ENCODE results near the gene PFN1. TPM values are rescaled to one million over a fixed set of nuclear protein-coding genes. Genes with fewer than 3 reads are reported as not detected.
"Not testable (repeated sequence)": the region's sequence is repeated elsewhere in the genome, so short reads cannot be mapped to it uniquely, and the experiment has no call there.

The PFN1 gene
- total RNA-seq, 1 experiment from 2014 or later: 748 TPM

- no peak overlapping the region for H3K9ac ChIP-seq (ENCODE audit: low read length)
- no peaks in the 10 kb centered on the region for H3K27me3 ChIP-seq (ENCODE audit: low read length)
- H3K79me2 ChIP-seq (ENCODE audit: low read length): no peaks in the 10 kb centered on the region
- no peaks in the 10 kb centered on the region for H3K9me3 ChIP-seq (ENCODE audit: low read length)
- no peaks in the 10 kb centered on the region for H3K36me3 ChIP-seq (ENCODE audit: insufficient read depth, low read length)
- no peaks in the 10 kb centered on the region for H4K20me1 ChIP-seq (ENCODE audit: insufficient read depth, low read depth, low read length)
- H2AFZ ChIP-seq (ENCODE audit: low read length): no peak overlapping the region
- H3K27ac ChIP-seq (ENCODE audit: low read length): no peak overlapping the region
- H3K4me3 ChIP-seq (ENCODE audit: low read length): no peak overlapping the region
- H3K4me2 ChIP-seq (ENCODE audit: low read depth, low read length, poor library complexity, severe bottlenecking): no peak overlapping the region
- peak; percentile 88 for DNase-seq
- no peaks in the 10 kb centered on the region for H3K9me2 ChIP-seq (replicated peaks; ENCODE audit: insufficient read depth, low read length)
- 0 out of 2 replicates have a peak, but pooled peaks cover 2% of the 10 kb centered on the region for H3K4me1 ChIP-seq (ENCODE audit: low read length)
Observed at GRCh38 chr17:4908711-4909496, 39.4 kb downstream of the PFN1 start.

- Histone ChIP-seq H3K9me2 (replicated peaks; ENCODE audit: insufficient read depth, low read length) (no peaks in the 10 kb centered on the region), H4K20me1 (ENCODE audit: insufficient read depth, low read depth, low read length) (no peaks in the 10 kb centered on the region), H3K9me3 (ENCODE audit: low read length) (no peaks in the 10 kb centered on the region), H3K4me2 (ENCODE audit: low read depth, low read length, poor library complexity, severe bottlenecking) (no peak overlapping the region), H3K9ac (ENCODE audit: low read length) (no peak overlapping the region), H3K4me1 (ENCODE audit: low read length) (peaks cover 5% of the 10 kb centered on the region), H2AFZ (ENCODE audit: low read length) (no peak overlapping the region), H3K79me2 (ENCODE audit: low read length) (no peaks in the 10 kb centered on the region), H3K27me3 (ENCODE audit: low read length) (no peaks in the 10 kb centered on the region), H3K36me3 (ENCODE audit: insufficient read depth, low read length) (no peaks in the 10 kb centered on the region), H3K27ac (ENCODE audit: low read length) (no peak overlapping the region), H3K4me3 (ENCODE audit: low read length) (no peak overlapping the region)
- DNase-seq: no peak
Observed at GRCh38 chr17:4908301-4908700, 40.0 kb downstream of the PFN1 start.

GRCh38 chr17:4906642-4907041, 41.7 kb downstream of the PFN1 start:
- not testable (repeated sequence) for H3K9ac ChIP-seq (ENCODE audit: low read length); H3K27ac ChIP-seq (ENCODE audit: low read length); H3K4me2 ChIP-seq (ENCODE audit: low read depth, low read length, poor library complexity, severe bottlenecking); H3K9me3 ChIP-seq (ENCODE audit: low read length); H3K4me3 ChIP-seq (ENCODE audit: low read length); H3K27me3 ChIP-seq (ENCODE audit: low read length); H3K9me2 ChIP-seq (replicated peaks; ENCODE audit: insufficient read depth, low read length); H3K79me2 ChIP-seq (ENCODE audit: low read length); H3K36me3 ChIP-seq (ENCODE audit: insufficient read depth, low read length); H4K20me1 ChIP-seq (ENCODE audit: insufficient read depth, low read depth, low read length); H2AFZ ChIP-seq (ENCODE audit: low read length); DNase-seq
- peaks cover 10% of the 10 kb centered on the region for H3K4me1 ChIP-seq (ENCODE audit: low read length)

GRCh38 chr17:4903051-4903818, 45.1 kb downstream of the PFN1 start, which contains the start of gene CHRNE:
Gene CHRNE, minus strand, starts transcription at chr17:4903098. Its CDS starts 35 bp downstream, at chr17:4903063.
- H2AFZ ChIP-seq (ENCODE audit: low read length): no peak within 1 kb of the TSS

GRCh38 chr17:4902540-4902939, 45.8 kb downstream of the PFN1 start:
- no peak for DNase-seq
- H3K4me1 ChIP-seq (ENCODE audit: low read length): peaks cover 8% of the 10 kb centered on the region

More at GRCh38 chr17:4903051-4903818, 45.1 kb downstream of the PFN1 start, which contains the start of gene CHRNE:
- H3K4me3 ChIP-seq (ENCODE audit: low read length): no peak within 1 kb of the TSS
- H3K9me2 ChIP-seq (replicated peaks; ENCODE audit: insufficient read depth, low read length): no peaks in the 10 kb centered on the region
- H4K20me1 ChIP-seq (ENCODE audit: insufficient read depth, low read depth, low read length): 0 out of 2 replicates have a peak, but pooled peaks cover 5% of the 10 kb centered on the region
- no peaks in the 10 kb centered on the region for H3K27me3 ChIP-seq (ENCODE audit: low read length)
- H3K9ac ChIP-seq (ENCODE audit: low read length): no peak within 1 kb of the TSS
- peak; percentile 89 for DNase-seq
- no peak within 1 kb of the TSS for H3K27ac ChIP-seq (ENCODE audit: low read length)
- H3K9me3 ChIP-seq (ENCODE audit: low read length): no peaks in the 10 kb centered on the region
- no peaks in the 10 kb centered on the region for H3K79me2 ChIP-seq (ENCODE audit: low read length)
- H3K4me2 ChIP-seq (ENCODE audit: low read depth, low read length, poor library complexity, severe bottlenecking): no peak within 1 kb of the TSS
- no peaks in the 10 kb centered on the region; the same call in 1 of the 2 replicates for H3K36me3 ChIP-seq (ENCODE audit: insufficient read depth, low read length)
- peaks cover 8% of the 10 kb centered on the region for H3K4me1 ChIP-seq (ENCODE audit: low read length)

GRCh38 chr17:4901648-4902344, 46.5 kb downstream of the PFN1 start:
- no peak overlapping the region for H3K27ac ChIP-seq (ENCODE audit: low read length)
- no peaks in the 10 kb centered on the region for H3K79me2 ChIP-seq (ENCODE audit: low read length)
- H3K4me3 ChIP-seq (ENCODE audit: low read length): no peak overlapping the region
- H3K36me3 ChIP-seq (ENCODE audit: insufficient read depth, low read length): no peaks in the 10 kb centered on the region; the same call in 1 of the 2 replicates
- no peaks in the 10 kb centered on the region for H3K27me3 ChIP-seq (ENCODE audit: low read length)
- peaks cover 8% of the 10 kb centered on the region for H3K4me1 ChIP-seq (ENCODE audit: low read length)
- 0 out of 2 replicates have a peak, but pooled peaks cover 5% of the 10 kb centered on the region for H4K20me1 ChIP-seq (ENCODE audit: insufficient read depth, low read depth, low read length)
- DNase-seq: no peak
- no peak overlapping the region for H3K4me2 ChIP-seq (ENCODE audit: low read depth, low read length, poor library complexity, severe bottlenecking)
- no peaks in the 10 kb centered on the region for H3K9me2 ChIP-seq (replicated peaks; ENCODE audit: insufficient read depth, low read length)
- no peaks in the 10 kb centered on the region for H3K9me3 ChIP-seq (ENCODE audit: low read length)
- no peak overlapping the region for H3K9ac ChIP-seq (ENCODE audit: low read length)
- no peak overlapping the region for H2AFZ ChIP-seq (ENCODE audit: low read length)

More at GRCh38 chr17:4902540-4902939, 45.8 kb downstream of the PFN1 start:
- H3K79me2 ChIP-seq (ENCODE audit: low read length): no peaks in the 10 kb centered on the region
- no peak overlapping the region for H2AFZ ChIP-seq (ENCODE audit: low read length)
- H3K9me3 ChIP-seq (ENCODE audit: low read length): no peaks in the 10 kb centered on the region
- H3K27ac ChIP-seq (ENCODE audit: low read length): no peak overlapping the region
- no peak overlapping the region for H3K4me3 ChIP-seq (ENCODE audit: low read length)
- H3K4me2 ChIP-seq (ENCODE audit: low read depth, low read length, poor library complexity, severe bottlenecking): no peak overlapping the region
- 0 out of 2 replicates have a peak, but pooled peaks cover 5% of the 10 kb centered on the region for H4K20me1 ChIP-seq (ENCODE audit: insufficient read depth, low read depth, low read length)
- H3K36me3 ChIP-seq (ENCODE audit: insufficient read depth, low read length): no peaks in the 10 kb centered on the region; the same call in 1 of the 2 replicates
- no peaks in the 10 kb centered on the region for H3K9me2 ChIP-seq (replicated peaks; ENCODE audit: insufficient read depth, low read length)
- H3K9ac ChIP-seq (ENCODE audit: low read length): no peak overlapping the region
- no peaks in the 10 kb centered on the region for H3K27me3 ChIP-seq (ENCODE audit: low read length)

GRCh38 chr17:4901108-4901647, 47.2 kb downstream of the PFN1 start:
- no peak for DNase-seq
- no peak overlapping the region for H3K4me2 ChIP-seq (ENCODE audit: low read depth, low read length, poor library complexity, severe bottlenecking)
- no peak overlapping the region for H3K4me3 ChIP-seq (ENCODE audit: low read length)
- no peaks in the 10 kb centered on the region for H3K9me3 ChIP-seq (ENCODE audit: low read length)
- no peak overlapping the region for H3K9ac ChIP-seq (ENCODE audit: low read length)
- peaks cover 8% of the 10 kb centered on the region for H3K4me1 ChIP-seq (ENCODE audit: low read length)
- H3K27ac ChIP-seq (ENCODE audit: low read length): no peak overlapping the region
- no peaks in the 10 kb centered on the region for H3K79me2 ChIP-seq (ENCODE audit: low read length)
- H2AFZ ChIP-seq (ENCODE audit: low read length): no peak overlapping the region
- no peaks in the 10 kb centered on the region; the same call in 1 of the 2 replicates for H3K36me3 ChIP-seq (ENCODE audit: insufficient read depth, low read length)
- no peaks in the 10 kb centered on the region for H3K27me3 ChIP-seq (ENCODE audit: low read length)
- 0 out of 2 replicates have a peak, but pooled peaks cover 5% of the 10 kb centered on the region for H4K20me1 ChIP-seq (ENCODE audit: insufficient read depth, low read depth, low read length)
- H3K9me2 ChIP-seq (replicated peaks; ENCODE audit: insufficient read depth, low read length): no peaks in the 10 kb centered on the region

Data from Karpas-422 (cell line).